HepG2 (cell line): ENCODE results near the gene SHISA4. TPM values are rescaled to one million over a fixed set of nuclear protein-coding genes. Genes with fewer than 3 reads are reported as not detected.

Experiments used
- ARID3A ChIP-seq: IDR thresholded peaks from 2 replicates; pipeline ENCODE4 v1.6.1; 2012; ENCODE audit warnings: low read depth, low read length, improper control_type of control experiment
- ARID5B ChIP-seq: IDR thresholded peaks from 2 replicates; pipeline ENCODE4 v1.4.0; 2020; ENCODE audit warnings: mild to moderate bottlenecking, missing genetic modification reagents
- DMAP1 ChIP-seq: IDR thresholded peaks from 2 replicates; pipeline ENCODE4 v1.6.1; 2016
- DR1 ChIP-seq: sonication (generic); formaldehyde crosslinking; IDR thresholded peaks from 2 replicates; pipeline ENCODE4 v1.8.0; 2021; ENCODE audit warnings: mild to moderate bottlenecking, missing genetic modification reagents, inconsistent platforms
- GFI1 ChIP-seq: sonication (generic); formaldehyde crosslinking; IDR thresholded peaks from 2 replicates; pipeline ENCODE4 v1.5.0; 2020; ENCODE audit warnings: missing genetic modification reagents, mild to moderate bottlenecking, borderline replicate concordance
- HES4 ChIP-seq: sonication (generic); formaldehyde crosslinking; IDR thresholded peaks from 2 replicates; pipeline ENCODE4 v1.9.0; 2021; ENCODE audit warnings: mild to moderate bottlenecking, missing genetic modification reagents, borderline replicate concordance
- HNF1B ChIP-seq: sonication (generic); formaldehyde crosslinking; IDR thresholded peaks from 2 replicates; pipeline ENCODE4 v1.5.1; 2020; ENCODE audit warnings: mild to moderate bottlenecking, moderate library complexity, missing genetic modification reagents
- MED1 ChIP-seq: sonication (generic); formaldehyde crosslinking; IDR thresholded peaks from 2 replicates; pipeline ENCODE4 v1.4.0; 2020; ENCODE audit warnings: missing genetic modification reagents
- ONECUT2 ChIP-seq: sonication (generic); formaldehyde crosslinking; IDR thresholded peaks from 2 replicates; pipeline ENCODE4 v1.4.0; 2020; ENCODE audit warnings: missing genetic modification reagents
- SNAPC5 ChIP-seq: sonication (generic); formaldehyde crosslinking; IDR thresholded peaks from 2 replicates; pipeline ENCODE4 v1.8.1; 2023; ENCODE audit warnings: mild to moderate bottlenecking, missing genetic modification reagents, borderline replicate concordance
- TRIM24 ChIP-seq: sonication (generic); formaldehyde crosslinking; IDR thresholded peaks from 2 replicates; pipeline ENCODE4 v1.8.0; 2022; ENCODE audit warnings: mild to moderate bottlenecking, missing genetic modification reagents
- XRCC5 ChIP-seq: fragments of 200-400 bp; formaldehyde crosslinking; optimal IDR thresholded peaks from 2 replicates; pipeline ENCODE3; 2017; ENCODE audit warnings: mild to moderate bottlenecking, low read length
- ZBTB4 ChIP-seq: sonication (generic); formaldehyde crosslinking; IDR thresholded peaks from 2 replicates; pipeline ENCODE4 v1.4.0; 2020; ENCODE audit warnings: missing genetic modification reagents, mild to moderate bottlenecking, borderline replicate concordance
- ZNF710 ChIP-seq: sonication (generic); formaldehyde crosslinking; IDR thresholded peaks from 2 replicates; pipeline ENCODE4 v1.5.0; 2020; ENCODE audit warnings: mild to moderate bottlenecking, missing genetic modification reagents, borderline replicate concordance
- ZNF766 ChIP-seq: sonication (generic); formaldehyde crosslinking; IDR thresholded peaks from 2 replicates; pipeline ENCODE4 v1.5.0; 2020; ENCODE audit warnings: missing genetic modification reagents, borderline replicate concordance
- polyA plus RNA-seq, 8 experiments: library from polyadenylated mRNA; depleted of rRNA in 3 of 8; stranded (reverse) in 7 of 8; unstranded in 1 of 8; fragments of >200 nt; fragmentation: Illumina TruSeq in 4 of 8; extraction: Trizol in 4 of 8; gene quantifications; 2 replicates each; pipeline versions ENCODE4 v1.2.1 to v1.2.3, GENCODE V29; 2011 to 2016; ENCODE audit warnings: low read depth in 4 of 8, missing spikeins in 1 of 8, mixed read lengths in 1 of 8; ENCODE audit not compliant: insufficient read depth in 1 of 8
- total RNA-seq, 5 experiments: library from RNA; depleted of rRNA; stranded (reverse); fragments of >200 nt; fragmentation: Illumina TruSeq; extraction: Trizol; gene quantifications; 2 replicates each; pipeline ENCODE4 v1.2.3, GENCODE V29; 2016; ENCODE audit warnings: low read depth in 1 of 5

SHISA4 gene
- total and polyA plus RNA-seq, 2 of the 13 experiments (the other 11 are each of a cell fraction or from before 2014, with no cell fraction given): 0.51 to 1.0 TPM

- no peak for TF ChIP-seq ZBTB4 (CRISPR knock-in tag)
- TF ChIP-seq ONECUT2 (CRISPR knock-in tag): no peak
- TF ChIP-seq GFI1 (CRISPR knock-in tag): no peak
- TF ChIP-seq HES4: no peak
- TF ChIP-seq XRCC5: peak; percentile 90
- no peak for TF ChIP-seq DMAP1
- no peak for TF ChIP-seq ZNF710
- peak; percentile 43; the same call in 1 of the 2 replicates for TF ChIP-seq MED1 (CRISPR knock-in tag)
- peak; percentile 78 for TF ChIP-seq HNF1B (CRISPR knock-in tag)
- peak; percentile 56 for TF ChIP-seq ARID5B (CRISPR knock-in tag)
- no peak for TF ChIP-seq ZNF766
- no peak for TF ChIP-seq TRIM24 (CRISPR knock-in tag)
- no peak for TF ChIP-seq SNAPC5
- TF ChIP-seq DR1 (CRISPR knock-in tag): no peak
- no peak for TF ChIP-seq ARID3A
Observed at GRCh38 chr1:201895913-201896807, 7.5 kb downstream of the SHISA4 start (continued).
